ENCODE results near the gene KCNE4.
"Not testable (repeated sequence)": the region's sequence is repeated elsewhere in the genome, so short reads cannot be mapped to it uniquely, and the experiment has no call there.

KCNE4 gene

GRCh38 chr2:223057569-223057968, 5.6 kb downstream of the KCNE4 start:
- no peak for DNase-seq (ENCODE audit: low spot score)

- no peak for DNase-seq (ENCODE audit: low spot score)
Measured at GRCh38 chr2:223058952-223059716, 7.1 kb downstream of the KCNE4 start.

GRCh38 chr2:223060201-223060825, 8.3 kb downstream of the KCNE4 start:
- DNase-seq (ENCODE audit: low spot score): no peak

GRCh38 chr2:223062396-223062795, 10.4 kb downstream of the KCNE4 start:
- DNase-seq (ENCODE audit: low spot score): no peak

- DNase-seq (ENCODE audit: low spot score): no peak
Measured at GRCh38 chr2:223065107-223065506, 13.1 kb downstream of the KCNE4 start.

- no peak for DNase-seq (ENCODE audit: low spot score)
Measured at GRCh38 chr2:223066721-223067120, 14.7 kb downstream of the KCNE4 start.

- no peak for DNase-seq (ENCODE audit: low spot score)
Measured at GRCh38 chr2:223068071-223068470, 16.1 kb downstream of the KCNE4 start.

GRCh38 chr2:223069465-223069864, 17.5 kb downstream of the KCNE4 start:
- DNase-seq (ENCODE audit: low spot score): no peak

- DNase-seq (ENCODE audit: low spot score): no peak
Measured at GRCh38 chr2:223069988-223070387, 18.0 kb downstream of the KCNE4 start.

GRCh38 chr2:223071139-223071538, 19.1 kb downstream of the KCNE4 start:
- no peak for DNase-seq (ENCODE audit: low spot score)

- no peak for DNase-seq (ENCODE audit: low spot score)
Measured at GRCh38 chr2:223072826-223073225, 20.8 kb downstream of the KCNE4 start.

GRCh38 chr2:223075301-223076270, 23.6 kb downstream of the KCNE4 start:
- no peak for DNase-seq (ENCODE audit: low spot score)

- DNase-seq (ENCODE audit: low spot score): no peak
Measured at GRCh38 chr2:223076573-223076972, 24.6 kb downstream of the KCNE4 start.

- no peak for DNase-seq (ENCODE audit: low spot score)
Measured at GRCh38 chr2:223078482-223078881, 26.5 kb downstream of the KCNE4 start.

GRCh38 chr2:223079378-223079777, 27.4 kb downstream of the KCNE4 start:
- DNase-seq (ENCODE audit: low spot score): no peak

GRCh38 chr2:223079925-223080324, 27.9 kb downstream of the KCNE4 start:
- no peak for DNase-seq (ENCODE audit: low spot score)

GRCh38 chr2:223080790-223081360, 28.9 kb downstream of the KCNE4 start:
- not testable (repeated sequence) for DNase-seq (ENCODE audit: low spot score)

- DNase-seq (ENCODE audit: low spot score): no peak
Measured at GRCh38 chr2:223081789-223082188, 29.8 kb downstream of the KCNE4 start.

- no peak for DNase-seq (ENCODE audit: low spot score)
Measured at GRCh38 chr2:223082706-223083105, 30.7 kb downstream of the KCNE4 start.

GRCh38 chr2:223083402-223084070, 31.5 kb downstream of the KCNE4 start:
- DNase-seq (ENCODE audit: low spot score): no peak

GRCh38 chr2:223084873-223085272, 32.9 kb downstream of the KCNE4 start:
- DNase-seq (ENCODE audit: low spot score): peak; percentile 76
